Ishikawa (cell line): ENCODE results near the gene PLBD2.

Experiments used
- CEBPB ChIP-seq: IDR thresholded peaks from 2 replicates; pipeline ENCODE4 v1.6.1; 2012
- CREB1 ChIP-seq: IDR thresholded peaks from 2 replicates; pipeline ENCODE4 v1.6.1; 2012; ENCODE audit warnings: low read depth
- EGR1 ChIP-seq: IDR thresholded peaks from 2 replicates; pipeline ENCODE4 v1.6.1; 2012
- EP300 ChIP-seq: IDR thresholded peaks from 2 replicates; pipeline ENCODE4 v1.6.1; 2012; ENCODE audit warnings: borderline replicate concordance
- FOXM1 ChIP-seq: IDR thresholded peaks from 2 replicates; pipeline ENCODE4 v1.6.1; 2012; ENCODE audit warnings: low read depth, borderline replicate concordance
- NFIC ChIP-seq: IDR thresholded peaks from 2 replicates; pipeline ENCODE4 v1.6.1; 2012
- RAD21 ChIP-seq: IDR thresholded peaks from 2 replicates; pipeline ENCODE4 v1.6.1; 2012; ENCODE audit warnings: low read depth
- TAF1 ChIP-seq: IDR thresholded peaks from 2 replicates; pipeline ENCODE4 v1.6.1; 2012; ENCODE audit warnings: low read depth, mild to moderate bottlenecking
- TCF12 ChIP-seq: IDR thresholded peaks from 2 replicates; pipeline ENCODE4 v1.6.1; 2012; ENCODE audit warnings: low read depth
- TEAD4 ChIP-seq: IDR thresholded peaks from 2 replicates; pipeline ENCODE4 v1.6.1; 2012
- YY1 ChIP-seq: IDR thresholded peaks from 2 replicates; pipeline ENCODE4 v1.6.1; 2012; ENCODE audit warnings: low read depth
- ZBTB7A ChIP-seq: IDR thresholded peaks from 2 replicates; pipeline ENCODE4 v1.6.1; 2012; ENCODE audit warnings: low read depth
- TF ChIP-seq, protein P1 (sequence below): IDR thresholded peaks from 2 replicates; pipeline ENCODE4 v1.6.1; 2012; ENCODE audit warnings: low read depth, mild to moderate bottlenecking
- TF ChIP-seq, protein P2 (sequence below): IDR thresholded peaks from 2 replicates; pipeline ENCODE4 v1.6.1; 2012
- TF ChIP-seq, protein P3 (sequence below): IDR thresholded peaks from 2 replicates; pipeline ENCODE4 v1.6.1; 2012

PLBD2 gene

DNA sequence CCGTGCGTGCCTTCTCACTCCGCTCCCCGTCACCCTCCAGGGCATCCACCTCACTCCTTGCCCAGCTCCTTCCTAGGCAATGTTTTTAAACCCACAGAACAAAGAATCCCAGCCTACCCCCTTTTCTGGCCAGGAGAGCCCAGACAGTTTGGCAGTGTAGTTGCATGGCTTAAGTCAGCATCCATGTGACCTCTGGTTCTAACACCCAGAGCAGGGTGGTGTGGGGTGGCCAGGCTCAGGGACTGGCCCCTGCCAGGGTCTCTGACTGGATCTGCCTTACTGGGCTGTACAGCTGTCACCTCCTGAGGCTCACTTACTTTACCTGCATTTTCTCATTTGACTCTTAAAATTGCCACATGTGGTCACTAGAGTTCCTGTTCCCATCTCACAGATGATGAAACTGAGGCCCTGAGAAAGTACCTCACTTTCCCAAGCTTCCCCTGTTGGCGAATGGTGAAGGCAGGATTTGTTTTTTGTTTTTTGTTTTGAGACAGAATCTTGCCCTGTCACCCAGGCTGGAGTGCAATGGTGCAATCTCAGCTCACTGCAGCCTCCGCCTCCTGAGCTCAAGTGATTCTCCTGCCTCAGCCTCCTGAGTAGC lies 27.0 kb downstream of the PLBD2 start:
- TF ChIP-seq, protein P1, sequence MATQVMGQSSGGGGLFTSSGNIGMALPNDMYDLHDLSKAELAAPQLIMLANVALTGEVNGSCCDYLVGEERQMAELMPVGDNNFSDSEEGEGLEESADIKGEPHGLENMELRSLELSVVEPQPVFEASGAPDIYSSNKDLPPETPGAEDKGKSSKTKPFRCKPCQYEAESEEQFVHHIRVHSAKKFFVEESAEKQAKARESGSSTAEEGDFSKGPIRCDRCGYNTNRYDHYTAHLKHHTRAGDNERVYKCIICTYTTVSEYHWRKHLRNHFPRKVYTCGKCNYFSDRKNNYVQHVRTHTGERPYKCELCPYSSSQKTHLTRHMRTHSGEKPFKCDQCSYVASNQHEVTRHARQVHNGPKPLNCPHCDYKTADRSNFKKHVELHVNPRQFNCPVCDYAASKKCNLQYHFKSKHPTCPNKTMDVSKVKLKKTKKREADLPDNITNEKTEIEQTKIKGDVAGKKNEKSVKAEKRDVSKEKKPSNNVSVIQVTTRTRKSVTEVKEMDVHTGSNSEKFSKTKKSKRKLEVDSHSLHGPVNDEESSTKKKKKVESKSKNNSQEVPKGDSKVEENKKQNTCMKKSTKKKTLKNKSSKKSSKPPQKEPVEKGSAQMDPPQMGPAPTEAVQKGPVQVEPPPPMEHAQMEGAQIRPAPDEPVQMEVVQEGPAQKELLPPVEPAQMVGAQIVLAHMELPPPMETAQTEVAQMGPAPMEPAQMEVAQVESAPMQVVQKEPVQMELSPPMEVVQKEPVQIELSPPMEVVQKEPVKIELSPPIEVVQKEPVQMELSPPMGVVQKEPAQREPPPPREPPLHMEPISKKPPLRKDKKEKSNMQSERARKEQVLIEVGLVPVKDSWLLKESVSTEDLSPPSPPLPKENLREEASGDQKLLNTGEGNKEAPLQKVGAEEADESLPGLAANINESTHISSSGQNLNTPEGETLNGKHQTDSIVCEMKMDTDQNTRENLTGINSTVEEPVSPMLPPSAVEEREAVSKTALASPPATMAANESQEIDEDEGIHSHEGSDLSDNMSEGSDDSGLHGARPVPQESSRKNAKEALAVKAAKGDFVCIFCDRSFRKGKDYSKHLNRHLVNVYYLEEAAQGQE, result no peak
- TF ChIP-seq EP300, result no peak
- TF ChIP-seq, protein P2, sequence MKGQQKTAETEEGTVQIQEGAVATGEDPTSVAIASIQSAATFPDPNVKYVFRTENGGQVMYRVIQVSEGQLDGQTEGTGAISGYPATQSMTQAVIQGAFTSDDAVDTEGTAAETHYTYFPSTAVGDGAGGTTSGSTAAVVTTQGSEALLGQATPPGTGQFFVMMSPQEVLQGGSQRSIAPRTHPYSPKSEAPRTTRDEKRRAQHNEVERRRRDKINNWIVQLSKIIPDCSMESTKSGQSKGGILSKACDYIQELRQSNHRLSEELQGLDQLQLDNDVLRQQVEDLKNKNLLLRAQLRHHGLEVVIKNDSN, result no peak
- TF ChIP-seq EGR1, result no peak
- TF ChIP-seq, protein P3, sequence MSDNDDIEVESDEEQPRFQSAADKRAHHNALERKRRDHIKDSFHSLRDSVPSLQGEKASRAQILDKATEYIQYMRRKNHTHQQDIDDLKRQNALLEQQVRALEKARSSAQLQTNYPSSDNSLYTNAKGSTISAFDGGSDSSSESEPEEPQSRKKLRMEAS, result no peak
- no peak for TF ChIP-seq TAF1

DNA sequence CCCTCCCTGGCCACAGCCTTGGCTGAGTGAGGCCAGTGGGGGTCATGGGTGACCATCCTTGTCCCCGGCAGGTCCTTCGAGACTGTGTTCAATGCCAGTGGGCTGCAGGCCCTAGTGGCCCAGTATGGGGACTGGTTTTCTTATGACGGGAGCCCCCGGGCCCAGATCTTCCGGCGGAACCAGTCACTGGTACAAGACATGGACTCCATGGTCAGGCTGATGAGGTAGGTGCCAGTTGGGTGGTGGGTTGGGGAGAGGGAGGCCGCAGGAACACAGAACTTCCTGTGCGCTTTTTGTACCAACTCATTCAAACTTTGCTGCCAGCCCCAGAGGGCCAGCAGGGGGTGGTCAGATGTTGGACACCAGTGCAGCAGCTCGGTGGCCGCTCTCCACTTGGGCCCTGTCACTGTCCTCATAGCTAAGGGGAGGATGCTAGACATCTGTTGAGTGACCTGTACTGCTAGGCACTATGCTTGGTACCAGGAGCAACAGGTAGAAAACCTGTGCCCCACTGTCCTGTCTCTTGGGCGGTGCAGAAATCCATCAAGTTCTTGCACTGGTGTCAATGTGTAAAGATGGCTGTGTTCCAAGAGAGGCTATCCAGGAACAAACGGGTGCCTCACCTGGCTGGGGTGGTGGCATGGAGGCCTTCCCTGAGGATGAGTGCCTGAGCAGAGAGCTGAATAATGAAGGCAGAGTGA lies 28.6 kb downstream of the PLBD2 start:
- TF ChIP-seq CEBPB (no peak), TCF12 (no peak), TAF1 (no peak), TEAD4 (no peak), CREB1 (no peak), ZBTB7A (no peak), NFIC (no peak)
- TF ChIP-seq, protein P3, result no peak
- TF ChIP-seq, protein P1, result no peak

DNA sequence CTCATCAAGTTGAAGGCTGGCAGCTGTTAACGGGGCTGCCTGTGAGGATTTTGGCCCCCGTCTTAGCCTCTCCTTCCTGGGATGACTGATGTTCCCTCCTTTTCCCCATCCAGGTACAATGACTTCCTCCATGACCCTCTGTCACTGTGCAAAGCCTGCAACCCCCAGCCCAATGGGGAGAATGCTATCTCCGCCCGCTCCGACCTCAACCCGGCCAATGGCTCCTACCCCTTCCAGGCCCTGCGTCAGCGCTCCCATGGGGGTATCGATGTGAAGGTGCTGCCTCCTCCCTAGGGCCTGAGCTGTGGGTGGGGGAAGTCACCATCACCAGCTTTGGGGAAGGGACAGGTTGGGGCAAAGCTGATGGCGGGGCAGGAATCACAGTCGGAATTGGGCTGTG lies 29.2 kb downstream of the PLBD2 start:
- TF ChIP-seq, protein P2, result no peak
- TF ChIP-seq TAF1, result no peak
- TF ChIP-seq FOXM1, result no peak
- no peak for TF ChIP-seq CEBPB
- TF ChIP-seq, protein P1, result no peak

DNA sequence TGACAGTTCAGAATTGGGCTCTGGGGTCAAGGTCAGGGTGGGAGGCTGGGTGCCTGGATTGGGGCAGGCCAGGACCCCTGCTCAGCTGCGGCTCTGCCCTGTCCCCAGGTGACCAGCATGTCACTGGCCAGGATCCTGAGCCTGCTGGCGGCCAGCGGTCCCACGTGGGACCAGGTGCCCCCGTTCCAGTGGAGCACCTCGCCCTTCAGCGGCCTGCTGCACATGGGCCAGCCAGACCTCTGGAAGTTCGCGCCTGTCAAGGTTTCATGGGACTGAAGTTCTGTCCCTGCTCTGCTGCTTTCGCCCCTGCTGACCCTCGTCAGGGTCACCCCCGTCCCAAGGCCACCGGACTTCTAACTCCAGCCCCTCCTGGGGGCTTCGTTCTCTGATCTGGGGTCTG lies 30.0 kb downstream of the PLBD2 start:
- TF ChIP-seq, protein P1, result no peak
- TF ChIP-seq FOXM1 (no peak), ZBTB7A (no peak), EGR1 (no peak), RAD21 (no peak), TCF12 (no peak), NFIC (no peak), EP300 (no peak), CEBPB (no peak), TEAD4 (no peak), TAF1 (no peak), CREB1 (no peak), YY1 (no peak)
- TF ChIP-seq, protein P2, result no peak
- TF ChIP-seq, protein P3, result no peak
